Loucy (cell line): ENCODE results near the gene DUXA.

Source experiments
- EZH2phosphoT487 ChIP-seq: fragments of 200-600 bp; IDR thresholded peaks from 2 replicates; pipeline ENCODE4 v1.6.1; 2018; ENCODE audit warnings: antibody characterized with exemption, mild to moderate bottlenecking, moderate library complexity, borderline replicate concordance
- TF ChIP-seq, protein P1 (sequence below): fragments of 200-600 bp; sonication (generic); conservative IDR thresholded peaks from 2 replicates; pipeline ENCODE4 v1.5.1; 2014; ENCODE audit warnings: mild to moderate bottlenecking, antibody characterized with exemption, low read length

- TF ChIP-seq, protein P1, sequence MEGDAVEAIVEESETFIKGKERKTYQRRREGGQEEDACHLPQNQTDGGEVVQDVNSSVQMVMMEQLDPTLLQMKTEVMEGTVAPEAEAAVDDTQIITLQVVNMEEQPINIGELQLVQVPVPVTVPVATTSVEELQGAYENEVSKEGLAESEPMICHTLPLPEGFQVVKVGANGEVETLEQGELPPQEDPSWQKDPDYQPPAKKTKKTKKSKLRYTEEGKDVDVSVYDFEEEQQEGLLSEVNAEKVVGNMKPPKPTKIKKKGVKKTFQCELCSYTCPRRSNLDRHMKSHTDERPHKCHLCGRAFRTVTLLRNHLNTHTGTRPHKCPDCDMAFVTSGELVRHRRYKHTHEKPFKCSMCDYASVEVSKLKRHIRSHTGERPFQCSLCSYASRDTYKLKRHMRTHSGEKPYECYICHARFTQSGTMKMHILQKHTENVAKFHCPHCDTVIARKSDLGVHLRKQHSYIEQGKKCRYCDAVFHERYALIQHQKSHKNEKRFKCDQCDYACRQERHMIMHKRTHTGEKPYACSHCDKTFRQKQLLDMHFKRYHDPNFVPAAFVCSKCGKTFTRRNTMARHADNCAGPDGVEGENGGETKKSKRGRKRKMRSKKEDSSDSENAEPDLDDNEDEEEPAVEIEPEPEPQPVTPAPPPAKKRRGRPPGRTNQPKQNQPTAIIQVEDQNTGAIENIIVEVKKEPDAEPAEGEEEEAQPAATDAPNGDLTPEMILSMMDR: no peak
- no peak for TF ChIP-seq EZH2phosphoT487
Measured at GRCh38 chr19:57152921-57153320, 14.4 kb downstream of the DUXA start.
